Gastrocnemius medialis (tissue), 4 donors: ENCODE measurements around the gene SLC12A7. TPM values are rescaled to one million over a fixed set of nuclear protein-coding genes. Genes with fewer than 3 reads are reported as not detected.

ENCODE experiments used
- ATAC-seq, 2 donors: fragments of 150-250 bp; one replicate each; pipeline ENCODE4 v1.9.1; 2016
- DNase-seq, 2 donors: peaks; one replicate each; pipeline ENCODE4 v3.0.0-alpha.2; 2019
- H3K27ac ChIP-seq, 4 donors: fragments of 200-600 bp; sonication (generic); 1 replicate in 1 of 4; 2 replicates in 3 of 4; pipeline ENCODE4 v1.5.1; 2016 to 2018; ENCODE audit warnings: mild to moderate bottlenecking in 2 of 4, moderate library complexity in 1 of 4
- H3K27me3 ChIP-seq, 3 donors: fragments of 200-600 bp; sonication (generic) in 2 of 3; 1 replicate in 1 of 3; 2 replicates in 2 of 3; pipeline versions ENCODE4 v1.5.1 to v1.6.0; 2016 to 2019; ENCODE audit warnings: mild to moderate bottlenecking in 1 of 3, moderate library complexity in 1 of 3
- H3K36me3 ChIP-seq, 2 donors: fragments of 200-600 bp; sonication (generic) in 1 of 2; one replicate each; pipeline ENCODE4 v1.5.1; 2017 to 2018
- H3K4me1 ChIP-seq, 2 donors: fragments of 200-600 bp; sonication (generic) in 1 of 2; one replicate each; pipeline ENCODE4 v1.5.1; 2016 to 2017; ENCODE audit warnings: mild to moderate bottlenecking in 2 of 2
- H3K4me3 ChIP-seq, 4 donors: fragments of 200-600 bp; sonication (generic) in 3 of 4; 1 replicate in 1 of 4; 2 replicates in 3 of 4; pipeline ENCODE4 v1.5.1; 2016 to 2019; ENCODE audit warnings: mild to moderate bottlenecking in 2 of 4
- H3K9me3 ChIP-seq, 3 donors: fragments of 200-600 bp; sonication (generic) in 2 of 3; 1 replicate in 1 of 3; 2 replicates in 2 of 3; pipeline ENCODE4 v1.5.1; 2016 to 2019
- POLR2A ChIP-seq, 2 donors: fragments of 450-650 bp; IDR thresholded peaks; one replicate each; pipeline ENCODE4 v1.6.1; 2017; ENCODE audit warnings: antibody characterized with exemption in 2 of 2, mild to moderate bottlenecking in 2 of 2, moderate library complexity in 2 of 2
- in situ Hi-C, 4 donors: fragments of 200-750 bp; cut with MboI; loops; one replicate each; pipeline versions ENCODE4 v1.15.0 to v1.8.0; 2017; ENCODE audit warnings: low sequenced_read_pairs in 4 of 4
- intact Hi-C: fragments of 100-400 bp; cut with DNase I; formaldehyde crosslinking; loops from one replicate; pipeline ENCODE4 v1.15.1; 2023; ENCODE audit warnings: low total_unique reads
- total RNA-seq, 4 donors: library from RNA; depleted of rRNA; stranded (reverse); fragments of >200 nt; gene quantifications; one replicate each; pipeline versions ENCODE4 v1.1.0 to v1.2.3, GENCODE V29; 2016
- TF ChIP-seq, protein P1 (sequence below), 5 experiments: fragments of 450-650 bp in 3 of 5; fragments of 200-600 bp in 2 of 5; sonication (generic) in 2 of 5; IDR thresholded peaks in 4 of 5; conservative IDR thresholded peaks in 1 of 5; 1 replicate in 4 of 5; 2 replicates in 1 of 5; pipeline ENCODE4 v1.5.1; 2016 to 2019; ENCODE audit warnings: antibody characterized with exemption in 5 of 5, mild to moderate bottlenecking in 3 of 5, moderate library complexity in 3 of 5

Gene SLC12A7
- total RNA-seq, 4 donors from 2014 or later = 1.6 to 5.3 (median 3.5) TPM

DNA sequence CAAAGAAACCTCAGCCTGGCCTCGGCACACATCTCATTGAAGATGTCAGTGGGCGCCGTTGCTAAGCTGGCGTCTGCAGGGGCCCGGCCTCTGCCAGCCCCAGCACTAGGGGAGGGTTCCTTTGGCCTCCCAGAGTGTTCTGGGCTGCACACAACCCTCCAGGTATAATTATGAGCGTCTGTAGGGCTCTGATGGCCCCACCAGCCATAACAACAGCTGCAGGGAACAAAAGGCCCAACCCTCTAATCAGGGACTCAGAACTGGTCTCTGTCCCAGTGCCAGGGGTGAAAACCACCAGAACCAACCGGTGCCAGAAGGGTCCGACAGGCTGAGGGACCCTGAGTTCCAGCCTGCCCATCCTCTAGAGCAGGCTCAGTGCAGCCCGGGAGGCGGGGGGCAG, 39.5 kb upstream of the SLC12A7 start:
- no peak overlapping the region for H3K27ac ChIP-seq
- no peak for DNase-seq
- peaks cover 10 to 37% (median 23%) of the 10 kb centered on the region in 3 donors for H3K27me3 ChIP-seq
- H3K4me3 ChIP-seq = no peak overlapping the region
- ATAC-seq = no peak
- no peaks in the 10 kb centered on the region for H3K36me3 ChIP-seq
- H3K4me1 ChIP-seq = no peaks in the 10 kb centered on the region
- TF ChIP-seq, protein P1, sequence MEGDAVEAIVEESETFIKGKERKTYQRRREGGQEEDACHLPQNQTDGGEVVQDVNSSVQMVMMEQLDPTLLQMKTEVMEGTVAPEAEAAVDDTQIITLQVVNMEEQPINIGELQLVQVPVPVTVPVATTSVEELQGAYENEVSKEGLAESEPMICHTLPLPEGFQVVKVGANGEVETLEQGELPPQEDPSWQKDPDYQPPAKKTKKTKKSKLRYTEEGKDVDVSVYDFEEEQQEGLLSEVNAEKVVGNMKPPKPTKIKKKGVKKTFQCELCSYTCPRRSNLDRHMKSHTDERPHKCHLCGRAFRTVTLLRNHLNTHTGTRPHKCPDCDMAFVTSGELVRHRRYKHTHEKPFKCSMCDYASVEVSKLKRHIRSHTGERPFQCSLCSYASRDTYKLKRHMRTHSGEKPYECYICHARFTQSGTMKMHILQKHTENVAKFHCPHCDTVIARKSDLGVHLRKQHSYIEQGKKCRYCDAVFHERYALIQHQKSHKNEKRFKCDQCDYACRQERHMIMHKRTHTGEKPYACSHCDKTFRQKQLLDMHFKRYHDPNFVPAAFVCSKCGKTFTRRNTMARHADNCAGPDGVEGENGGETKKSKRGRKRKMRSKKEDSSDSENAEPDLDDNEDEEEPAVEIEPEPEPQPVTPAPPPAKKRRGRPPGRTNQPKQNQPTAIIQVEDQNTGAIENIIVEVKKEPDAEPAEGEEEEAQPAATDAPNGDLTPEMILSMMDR (IDR thresholded peaks at IDR 0.05 in 4 of 5, conservative IDR thresholded peaks at IDR 0.05 in 1 of 5) = no peak
- TF ChIP-seq POLR2A (IDR thresholded peaks at IDR 0.05) = no peak
- H3K9me3 ChIP-seq = no peaks in the 10 kb centered on the region
- in situ Hi-C loops (loop anchor here (25.0 kb wide), 2 partner anchors 214 to 486 kb away; no protein-coding TSS in a partner anchor), intact Hi-C loops (no loop called here)

DNA sequence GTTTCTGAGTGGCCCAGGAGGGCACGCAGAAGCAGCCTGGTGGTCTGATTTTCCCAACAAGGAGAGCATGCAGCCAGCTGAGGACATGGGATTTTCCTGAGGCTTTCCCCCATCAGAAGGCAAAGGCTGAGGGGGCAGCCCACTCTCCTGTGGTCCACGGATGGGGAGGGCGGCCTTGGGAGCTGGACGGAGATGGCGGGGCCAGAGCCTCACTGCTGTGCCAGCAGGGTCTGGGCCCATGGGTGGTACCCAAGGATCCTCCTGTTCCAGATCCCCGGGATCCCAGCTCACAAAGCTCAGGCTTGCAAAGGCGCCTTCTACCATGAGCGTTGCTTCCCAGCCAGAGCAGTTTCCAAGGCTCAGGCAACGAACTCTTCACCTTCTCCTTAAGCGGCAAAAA, 39.0 kb upstream of the SLC12A7 start:
- in situ Hi-C loops (loop anchor here (25.0 kb wide), 2 partner anchors 214 to 486 kb away; no protein-coding TSS in a partner anchor), intact Hi-C loops (no loop called here)
- H3K36me3 ChIP-seq = no peaks in the 10 kb centered on the region
- no peak overlapping the region for H3K4me3 ChIP-seq
- ATAC-seq (no peak), DNase-seq (no peak)
- H3K27ac ChIP-seq = no peak overlapping the region
- H3K27me3 ChIP-seq = peaks cover 6 to 32% (median 19%) of the 10 kb centered on the region in 3 donors
- TF ChIP-seq, protein P1 (IDR thresholded peaks at IDR 0.05 in 4 of 5, conservative IDR thresholded peaks at IDR 0.05 in 1 of 5) = no peak
- no peak for TF ChIP-seq POLR2A (IDR thresholded peaks at IDR 0.05)
- no peaks in the 10 kb centered on the region for H3K9me3 ChIP-seq
- no peaks in the 10 kb centered on the region for H3K4me1 ChIP-seq

DNA sequence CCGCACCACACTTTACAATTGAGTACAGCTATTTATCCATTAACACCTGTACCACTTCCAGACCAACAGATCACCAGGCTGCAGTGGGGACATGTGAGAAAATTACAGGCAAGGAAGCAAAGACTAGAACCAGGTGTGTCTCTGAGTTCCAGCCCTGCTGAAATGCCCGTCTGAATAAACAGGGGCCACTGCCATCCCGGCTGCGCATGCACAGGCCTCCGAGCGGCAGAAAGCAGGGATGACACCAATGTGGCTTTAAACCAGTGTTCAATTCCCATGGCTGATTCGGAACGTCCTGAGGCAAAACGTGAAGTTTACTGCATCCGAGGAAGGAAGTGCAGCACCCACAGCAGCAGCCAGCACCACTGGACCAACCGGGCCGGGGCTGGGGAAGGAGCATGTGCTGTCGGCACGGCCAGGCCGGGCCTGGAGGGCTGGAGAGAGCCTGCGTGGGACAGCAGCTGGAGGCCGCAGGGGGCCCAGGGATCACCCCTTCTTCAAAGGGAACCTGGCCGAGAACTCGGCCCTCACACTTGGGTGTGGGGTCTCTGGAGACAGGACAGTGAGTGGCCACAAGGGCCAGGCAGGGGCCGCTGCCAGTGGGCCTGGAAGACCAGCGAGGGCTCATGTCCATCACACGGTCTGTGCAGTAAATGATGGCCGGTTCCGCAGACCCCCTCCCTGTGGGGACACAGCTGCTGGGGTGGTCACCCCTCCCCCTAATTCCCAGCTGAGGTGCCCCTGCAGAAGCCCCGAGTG, 33.0 kb upstream of the SLC12A7 start:
- H3K36me3 ChIP-seq = no peaks in the 10 kb centered on the region
- peaks cover 0 to 3% of the 10 kb centered on the region in 2 donors for H3K4me1 ChIP-seq
- no peaks in the 10 kb centered on the region for H3K9me3 ChIP-seq
- DNase-seq (no peak), ATAC-seq (no peak)
- H3K4me3 ChIP-seq = no peak overlapping the region
- H3K27me3 ChIP-seq = peaks cover 0 to 8% (median 0%) of the 10 kb centered on the region in 3 donors
- in situ Hi-C loops = loop anchor here in 2 of 4 donors (25.0 kb wide), 2 partner anchors 133 to 158 kb away; partner anchors contain the start of gene NKD2 (in 1 of the 2)
- H3K27ac ChIP-seq = no peak overlapping the region
- TF ChIP-seq, protein P1 (IDR thresholded peaks at IDR 0.05 in 4 of 5, conservative IDR thresholded peaks at IDR 0.05 in 1 of 5) = no peak
- TF ChIP-seq POLR2A (IDR thresholded peaks at IDR 0.05) = no peak
- intact Hi-C loops = loop anchor here (5.0 kb wide), 1 partner anchor 43 kb away; no protein-coding TSS in a partner anchor

DNA sequence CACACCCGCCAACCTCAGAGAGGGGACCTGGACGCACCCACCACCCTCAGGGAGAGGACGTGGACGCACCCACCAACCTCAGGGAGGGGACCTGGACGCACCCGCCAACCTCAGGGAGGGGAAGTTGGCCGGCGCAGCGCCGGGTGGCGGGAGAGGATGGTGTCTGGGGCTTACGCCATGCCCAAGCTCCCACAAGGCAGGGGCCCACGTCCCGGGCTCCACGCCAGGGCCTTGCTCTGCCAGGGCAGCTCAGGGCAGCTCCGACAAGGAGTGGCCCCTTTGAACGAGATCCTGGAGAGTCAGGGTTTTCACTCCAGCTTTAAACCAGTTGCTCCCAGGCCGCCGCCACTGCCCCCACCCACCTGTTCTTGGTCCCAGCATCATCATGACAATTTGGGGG, 32.2 kb upstream of the SLC12A7 start:
- no peak for DNase-seq

More for the DNA sequence above, 32.2 kb upstream of the SLC12A7 start:
- Histone ChIP-seq H3K27me3 (peaks cover 0 to 8% (median 0%) of the 10 kb centered on the region in 3 donors), H3K27ac (no peak overlapping the region), H3K36me3 (no peaks in the 10 kb centered on the region), H3K4me3 (no peak overlapping the region), H3K9me3 (no peaks in the 10 kb centered on the region), H3K4me1 (peaks cover 0 to 3% of the 10 kb centered on the region in 2 donors)
- intact Hi-C loops (loop anchor here (5.0 kb wide), 1 partner anchor 42 kb away; no protein-coding TSS in a partner anchor), in situ Hi-C loops (loop anchor here in 2 of 4 donors (25.0 kb wide), 2 partner anchors 132 to 157 kb away; partner anchors contain the start of gene NKD2 (in 1 of the 2))
- no peak for ATAC-seq
- TF ChIP-seq, protein P1 (IDR thresholded peaks at IDR 0.05 in 4 of 5, conservative IDR thresholded peaks at IDR 0.05 in 1 of 5) = no peak
- no peak for TF ChIP-seq POLR2A (IDR thresholded peaks at IDR 0.05)
